Cerebellar cortex (tissue), 1 donor: ENCODE data around the gene CHAD.

Experiments used
- DNase-seq: peaks from one replicate; pipeline ENCODE4 v3.0.0-alpha.2; 2015; ENCODE audit warnings: low spot score

CHAD gene

DNA sequence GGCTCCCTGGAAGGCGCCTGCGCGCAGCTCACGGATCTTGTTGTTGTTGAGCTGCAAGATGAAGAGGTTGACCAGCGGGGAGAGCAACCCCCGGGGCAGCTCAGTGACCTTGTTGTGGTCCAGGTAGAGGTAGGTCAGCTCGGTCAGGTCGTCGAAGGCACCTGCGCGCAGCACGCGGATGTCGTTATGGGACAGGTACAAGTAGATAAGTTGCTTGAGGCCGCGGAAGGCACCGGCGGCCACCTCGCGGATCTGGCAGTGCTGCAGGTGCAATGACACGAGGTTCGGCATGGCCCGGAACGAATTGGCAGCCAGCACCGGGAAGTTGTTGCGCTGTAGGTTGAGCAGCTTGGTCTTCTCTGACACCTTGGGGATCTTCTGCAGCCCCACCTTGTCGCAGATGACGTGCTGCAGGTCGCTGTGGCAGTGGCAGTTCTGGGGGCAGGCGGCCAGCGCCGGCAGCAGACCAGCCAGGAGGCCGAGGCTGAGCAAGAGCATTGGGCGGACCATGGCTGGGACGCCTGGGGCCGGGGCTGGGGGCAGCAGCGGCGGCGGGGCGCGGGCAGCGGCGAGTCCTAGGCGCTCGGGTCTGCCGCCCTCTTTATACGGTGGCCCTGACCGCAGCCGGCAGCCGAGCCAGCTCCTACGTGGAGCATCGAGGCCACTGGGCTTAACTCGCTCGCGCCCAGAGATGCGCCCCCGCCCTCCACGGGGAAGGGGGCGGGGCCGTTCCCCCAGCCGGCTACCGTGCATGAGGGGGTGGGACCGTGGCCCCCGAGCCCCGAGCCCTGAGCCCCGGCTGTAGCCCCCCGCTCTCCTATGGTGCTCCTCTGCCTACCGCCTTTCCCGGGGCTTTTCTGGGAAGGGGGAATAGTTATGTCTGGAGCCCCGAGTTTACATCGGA, at the start of gene CHAD:
Gene CHAD, minus strand, starts transcription at position 577 of the 904 bp plus-strand sequence. Its CDS starts 67 bp downstream, at position 510.
- peak; percentile 68 for DNase-seq

DNA sequence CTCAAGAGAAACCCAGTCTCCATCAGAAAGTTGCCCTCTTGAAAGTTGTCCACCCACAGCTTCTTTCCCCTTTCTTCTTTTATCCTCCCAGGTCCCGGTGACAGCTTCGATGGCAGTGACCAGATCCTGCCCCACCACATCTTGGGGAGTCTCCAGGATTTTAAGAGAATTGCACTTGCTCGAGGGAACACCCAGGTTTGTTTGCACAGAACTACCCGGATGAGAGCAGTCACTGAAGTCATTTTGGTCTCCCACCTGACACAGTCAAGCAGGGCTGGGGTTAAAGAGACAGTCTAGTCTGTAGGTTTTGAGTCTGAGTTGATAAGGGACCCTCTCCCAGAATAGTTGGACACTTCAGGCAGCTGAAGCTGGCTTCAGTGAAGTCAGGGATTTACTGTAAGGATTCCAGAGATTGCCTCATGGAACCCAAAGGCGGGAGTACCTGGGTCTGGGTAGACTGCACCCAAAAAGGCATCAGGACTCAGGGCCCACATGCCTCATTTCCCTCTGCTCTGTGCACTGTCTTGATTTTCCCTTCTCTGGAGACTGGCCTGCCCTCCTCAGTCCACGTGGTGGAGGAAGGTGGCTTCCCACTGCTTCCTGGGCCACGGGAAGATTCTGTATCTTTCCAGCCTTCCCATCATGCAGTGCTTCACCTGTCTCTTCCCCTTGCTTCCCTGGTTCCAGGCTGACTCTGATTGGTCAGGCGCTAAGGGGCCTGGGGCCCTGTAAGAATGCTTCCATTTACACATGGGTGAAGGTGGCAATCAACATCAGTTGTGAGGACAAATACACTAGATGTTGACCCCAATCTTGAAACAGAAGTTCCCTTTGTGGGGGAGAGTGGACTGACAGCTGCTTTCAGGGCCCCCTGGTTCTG, 49.1 kb upstream of the CHAD start:
- peak; percentile 66 for DNase-seq

DNA sequence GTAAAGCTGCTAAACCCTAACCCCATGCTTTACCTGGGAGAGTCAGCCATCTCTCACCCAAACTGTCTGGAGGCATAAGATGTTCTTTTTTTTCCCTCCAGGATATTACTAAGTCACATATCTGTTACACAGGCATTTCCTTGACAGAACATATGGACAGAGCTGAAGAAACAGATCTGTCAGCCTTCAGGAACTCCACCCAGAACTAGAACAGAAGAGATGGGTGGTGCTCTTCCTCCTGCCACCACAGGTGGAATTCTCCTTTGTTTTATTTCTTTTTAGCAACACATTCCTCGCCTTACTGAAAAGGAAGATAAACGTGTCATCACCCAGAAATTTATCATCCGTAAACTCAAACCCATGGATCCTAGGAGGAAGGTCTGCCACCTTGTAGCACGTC, 48.3 kb upstream of the CHAD start:
- DNase-seq, result no peak

GRCh38 chr17:50514936-50515702, 46.4 kb upstream of the CHAD start:
- DNase-seq, result no peak

GRCh38 chr17:50514388-50514787, 45.7 kb upstream of the CHAD start:
- no peak for DNase-seq

GRCh38 chr17:50513495-50513894, 44.8 kb upstream of the CHAD start:
- DNase-seq, result no peak

DNA sequence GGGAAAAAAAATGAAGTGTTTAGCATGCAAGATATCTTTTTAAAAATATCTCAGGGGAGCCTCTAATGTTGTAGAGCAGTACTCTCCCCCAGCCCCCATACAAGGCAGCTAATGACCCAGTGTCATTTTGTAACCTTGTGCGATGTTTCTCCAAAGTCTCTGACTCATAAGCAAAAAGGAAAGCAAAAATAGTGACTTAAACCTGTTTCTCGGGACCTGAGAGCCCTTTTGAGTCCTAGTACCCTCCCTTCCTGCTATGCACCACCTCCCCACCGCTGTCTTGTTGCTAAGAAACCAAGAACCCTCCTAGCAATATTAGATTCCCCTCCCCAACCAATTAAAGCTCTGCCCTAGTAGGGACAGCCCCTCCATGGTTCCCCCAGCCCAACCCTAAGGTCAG, 42.4 kb upstream of the CHAD start:
- DNase-seq, result no peak

GRCh38 chr17:50508573-50509460, 40.1 kb upstream of the CHAD start:
- DNase-seq, result no peak

DNA sequence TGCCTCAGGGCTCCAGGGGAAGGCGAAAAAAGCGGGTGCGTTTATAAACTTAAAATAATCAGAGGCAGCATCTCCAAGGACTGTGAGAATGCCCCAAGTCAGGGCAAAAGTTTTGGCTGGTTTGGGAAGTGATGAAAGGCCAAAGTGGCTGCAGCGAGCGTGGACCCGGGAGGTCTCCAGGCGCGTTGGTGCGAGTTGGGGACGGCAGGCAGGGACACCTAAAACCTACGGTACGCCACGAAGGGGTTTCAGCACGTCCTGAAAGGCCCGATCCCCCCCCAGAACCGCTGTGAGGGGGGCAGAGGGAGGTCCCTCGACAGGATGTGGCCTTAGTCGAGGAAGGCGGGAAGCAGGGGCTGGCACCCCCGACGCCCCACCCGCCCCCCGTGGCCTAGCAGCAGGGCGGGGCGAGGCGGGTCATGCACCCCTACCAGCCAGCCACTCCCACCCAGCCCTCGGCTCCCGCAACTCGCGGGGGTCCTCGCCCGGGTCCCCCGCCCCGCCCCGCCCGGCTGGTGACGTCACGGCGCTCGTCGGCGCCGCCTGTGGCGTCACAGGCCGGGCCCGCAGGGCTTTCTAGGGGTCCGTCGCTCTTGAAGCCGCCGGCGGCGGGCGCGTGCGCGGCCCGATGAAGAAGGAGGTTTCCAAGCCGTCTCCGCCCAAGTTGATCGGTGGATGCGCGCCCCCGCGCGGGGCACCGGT, 39.3 kb upstream of the CHAD start, which contains the start of gene MYCBPAP:
Gene MYCBPAP, plus strand, starts transcription at position 569 of the 702 bp plus-strand sequence. CDS start 236 bp downstream, outside the sequence.
- DNase-seq, result peak; percentile 66

- no peak for DNase-seq
Measured at GRCh38 chr17:50506298-50506697, 37.6 kb upstream of the CHAD start.

DNA sequence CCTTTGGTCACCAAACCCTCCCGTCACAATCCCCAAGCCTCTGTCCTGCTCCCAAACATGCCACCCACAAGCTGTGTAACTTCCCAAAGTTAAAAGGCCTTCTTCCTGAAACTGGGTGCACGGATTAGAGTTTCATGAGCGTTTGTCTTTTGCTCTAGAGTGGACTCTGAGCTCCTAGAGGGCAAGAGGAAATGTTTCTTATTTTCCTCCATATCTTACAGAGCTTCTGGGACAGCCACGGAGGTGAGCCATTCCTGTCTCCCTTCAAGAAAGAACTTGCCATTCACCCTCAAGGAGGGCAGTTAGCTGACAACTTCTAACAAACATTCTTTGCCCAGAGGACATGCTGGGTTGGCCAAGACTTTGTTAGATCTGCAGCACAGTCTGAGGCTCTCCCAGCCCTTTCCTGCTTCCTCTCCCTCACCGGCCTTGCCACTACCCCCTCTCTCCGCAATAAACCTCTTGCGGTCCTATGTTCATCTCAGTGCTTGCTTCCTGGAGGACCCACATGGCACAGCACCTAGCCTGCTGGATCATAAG, 37.0 kb upstream of the CHAD start:
- no peak for DNase-seq

- no peak for DNase-seq
Measured at GRCh38 chr17:50502301-50502990, 33.8 kb upstream of the CHAD start.

- no peak for DNase-seq
Measured at GRCh38 chr17:50501054-50501453, 32.4 kb upstream of the CHAD start.

DNA sequence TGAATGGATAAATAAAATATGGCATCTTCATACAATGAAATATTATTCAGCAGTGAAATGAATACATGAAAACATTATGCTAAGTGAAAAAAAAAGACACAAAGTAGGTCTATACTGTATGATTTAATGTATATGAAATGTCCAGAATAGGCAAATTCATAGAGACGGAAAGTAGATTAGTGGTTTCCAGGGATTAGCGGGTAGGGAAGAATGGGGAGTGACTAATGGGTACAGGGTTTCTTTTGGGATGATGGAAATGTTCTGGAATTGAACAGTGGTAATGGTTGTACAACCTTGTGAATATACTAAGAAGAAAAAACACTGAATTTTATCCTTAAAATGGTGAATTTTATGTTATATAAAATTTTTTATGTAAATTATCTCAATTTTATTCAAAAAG, 31.0 kb upstream of the CHAD start:
- no peak for DNase-seq

DNA sequence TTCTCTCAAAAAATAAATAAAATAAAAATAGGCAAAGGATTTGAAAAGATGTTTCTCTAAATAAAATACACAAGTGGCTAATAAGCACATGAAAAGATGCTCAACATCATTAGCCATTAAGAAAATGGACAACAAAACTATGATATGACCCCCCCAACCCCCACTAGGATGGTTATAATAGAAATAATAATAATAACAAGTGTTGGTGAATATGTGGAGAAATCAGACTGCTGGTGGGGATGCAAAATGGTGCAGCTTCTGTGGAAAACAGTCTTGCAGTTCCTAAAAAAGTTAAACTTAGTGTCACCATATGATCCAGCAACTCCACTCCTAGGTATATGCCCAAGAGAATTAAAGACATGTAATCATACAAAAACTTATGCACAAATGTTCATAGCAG, 30.6 kb upstream of the CHAD start:
- DNase-seq, result no peak

- no peak for DNase-seq
Measured at GRCh38 chr17:50498021-50498874, 29.6 kb upstream of the CHAD start.

DNA sequence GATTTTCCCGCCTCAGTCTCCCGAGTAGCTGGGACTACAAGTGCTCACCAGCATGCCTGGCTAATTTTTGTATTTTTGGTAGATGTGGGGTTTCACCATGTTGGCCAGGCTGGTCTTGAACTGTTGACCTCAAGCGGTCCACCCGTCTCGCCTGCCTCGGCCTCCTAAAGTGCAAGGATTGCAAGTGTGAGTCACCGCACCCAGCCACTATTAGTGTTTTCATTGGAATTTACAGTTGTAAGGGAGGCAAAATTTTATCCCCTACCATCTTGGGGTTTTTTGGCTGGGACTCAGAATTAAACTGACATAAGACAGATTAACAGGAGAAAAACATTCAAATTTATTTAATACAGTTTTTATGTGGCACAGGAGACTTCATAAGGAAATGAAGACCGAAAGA, 27.2 kb upstream of the CHAD start:
- no peak for DNase-seq

DNA sequence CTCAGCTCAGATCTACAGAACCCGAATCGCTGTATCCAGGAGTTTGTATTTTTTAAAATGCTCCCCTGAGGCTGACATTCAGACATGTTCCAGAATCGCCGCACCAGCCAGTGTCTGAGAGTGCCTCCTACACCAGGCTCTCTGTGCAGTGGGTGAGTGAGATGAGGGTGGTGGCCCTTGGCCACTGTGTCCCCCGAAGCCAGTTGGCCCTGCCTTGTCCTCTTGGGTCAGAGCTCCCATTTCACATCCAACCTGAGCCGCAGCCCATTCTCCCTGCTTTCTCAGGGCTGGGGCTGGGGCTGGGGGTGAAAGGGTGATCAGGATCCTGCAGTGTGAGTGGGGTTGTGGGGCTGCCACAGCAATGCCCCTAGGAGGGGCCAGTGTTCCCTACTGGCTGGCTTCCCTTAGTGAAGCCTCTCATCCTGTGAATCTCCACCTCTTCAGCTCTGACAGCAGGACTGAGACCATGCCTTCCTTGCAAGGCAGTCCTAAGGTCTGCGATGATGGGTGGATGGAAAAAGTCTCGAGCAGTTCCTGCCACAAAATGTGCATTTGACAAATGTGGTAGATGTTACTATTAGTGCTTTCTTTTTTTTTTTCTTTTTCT, 26.6 kb upstream of the CHAD start:
- no peak for DNase-seq
